Ishikawa (cell line): Measurements from ENCODE around the gene ATP9A.

Source experiments
- CEBPB ChIP-seq: IDR thresholded peaks from 2 replicates; pipeline ENCODE4 v1.6.1; 2012
- CREB1 ChIP-seq: IDR thresholded peaks from 2 replicates; pipeline ENCODE4 v1.6.1; 2012; ENCODE audit warnings: low read depth
- EGR1 ChIP-seq: IDR thresholded peaks from 2 replicates; pipeline ENCODE4 v1.6.1; 2012
- EP300 ChIP-seq: IDR thresholded peaks from 2 replicates; pipeline ENCODE4 v1.6.1; 2012; ENCODE audit warnings: borderline replicate concordance
- FOXM1 ChIP-seq: IDR thresholded peaks from 2 replicates; pipeline ENCODE4 v1.6.1; 2012; ENCODE audit warnings: low read depth, borderline replicate concordance
- MAX ChIP-seq: IDR thresholded peaks from 2 replicates; pipeline ENCODE4 v1.6.1; 2012
- NFIC ChIP-seq: IDR thresholded peaks from 2 replicates; pipeline ENCODE4 v1.6.1; 2012
- RAD21 ChIP-seq: IDR thresholded peaks from 2 replicates; pipeline ENCODE4 v1.6.1; 2012; ENCODE audit warnings: low read depth
- REST ChIP-seq: IDR thresholded peaks from 2 replicates; pipeline ENCODE4 v1.6.1; 2012; ENCODE audit warnings: low read depth, mild to moderate bottlenecking
- TAF1 ChIP-seq: IDR thresholded peaks from 2 replicates; pipeline ENCODE4 v1.6.1; 2012; ENCODE audit warnings: low read depth, mild to moderate bottlenecking
- TCF12 ChIP-seq: IDR thresholded peaks from 2 replicates; pipeline ENCODE4 v1.6.1; 2012; ENCODE audit warnings: low read depth
- TEAD4 ChIP-seq: IDR thresholded peaks from 2 replicates; pipeline ENCODE4 v1.6.1; 2012
- USF1 ChIP-seq: IDR thresholded peaks from 2 replicates; pipeline ENCODE4 v1.6.1; 2012
- YY1 ChIP-seq: IDR thresholded peaks from 2 replicates; pipeline ENCODE4 v1.6.1; 2012; ENCODE audit warnings: low read depth
- ZBTB7A ChIP-seq: IDR thresholded peaks from 2 replicates; pipeline ENCODE4 v1.6.1; 2012; ENCODE audit warnings: low read depth

Gene ATP9A

GRCh38 chr20:51660672-51661608, 107.2 kb downstream of the ATP9A start:
- no peak for TF ChIP-seq REST
- no peak for TF ChIP-seq TEAD4
- no peak for TF ChIP-seq YY1
- no peak for TF ChIP-seq CREB1
- no peak for TF ChIP-seq TAF1

- TF ChIP-seq ZBTB7A (no peak), REST (no peak), EGR1 (no peak), YY1 (no peak), CREB1 (no peak), CEBPB (no peak), FOXM1 (no peak), NFIC (no peak)
These were observed 108.6 kb downstream of the ATP9A start for GRCh38 chr20:51659491-51660050.

- TF ChIP-seq NFIC (no peak), TCF12 (no peak), EGR1 (no peak), CEBPB (no peak), USF1 (no peak), RAD21 (no peak), TEAD4 (no peak), MAX (no peak), FOXM1 (no peak), YY1 (no peak), TAF1 (no peak), ZBTB7A (no peak)
These were observed 111.4 kb downstream of the ATP9A start for GRCh38 chr20:51656726-51657260.

GRCh38 chr20:51654495-51654894, 113.7 kb downstream of the ATP9A start:
- TF ChIP-seq CEBPB (no peak), TEAD4 (no peak), NFIC (no peak), MAX (no peak), RAD21 (no peak), REST (no peak), YY1 (no peak), ZBTB7A (no peak), TCF12 (no peak), EP300 (no peak), FOXM1 (no peak), USF1 (no peak), EGR1 (no peak), CREB1 (no peak), TAF1 (no peak)
